Activated T-cell treated with anti-CD3 and anti-CD28 coated beads, Interleukin-2, amount 50 U/mL, for 24 hours (primary cell): ENCODE data around the gene CORO1C.
"Not testable (repeated sequence)": the region's sequence is repeated elsewhere in the genome, so short reads cannot be mapped to it uniquely, and the experiment has no call there.

ENCODE experiments used
- DNase-seq: peaks from one replicate; pipeline ENCODE4 v3.0.0-alpha.2; 2020
- H3K27ac Mint-ChIP-seq: 2 replicates; pipeline ENCODE4 v1.8.0; 2020; ENCODE audit warnings: mild to moderate bottlenecking, mixed read lengths
- H3K27me3 Mint-ChIP-seq: 2 replicates; pipeline ENCODE4 v1.8.0; 2020; ENCODE audit warnings: mixed read lengths
- H3K36me3 Mint-ChIP-seq: 2 replicates; pipeline ENCODE4 v1.8.0; 2020; ENCODE audit warnings: low read depth, mixed read lengths
- H3K4me1 Mint-ChIP-seq: 2 replicates; pipeline ENCODE4 v1.8.0; 2020; ENCODE audit warnings: low read depth, mixed read lengths
- H3K4me3 Mint-ChIP-seq: 2 replicates; pipeline ENCODE4 v1.8.0; 2020; ENCODE audit warnings: mild to moderate bottlenecking, moderate library complexity, mixed read lengths
- H3K9me3 Mint-ChIP-seq: 2 replicates; pipeline ENCODE4 v1.8.0; 2020; ENCODE audit warnings: mixed read lengths

The CORO1C gene

GRCh38 chr12:108731105-108731865 is at the start of gene CORO1C:
Gene CORO1C (minus strand): TSS chr12:108731518. CDS start chr12:108701318, 30,200 bp downstream.
- Mint-ChIP-seq H3K27me3 (no peaks in the 10 kb centered on the region), H3K27ac (peak within 1 kb of the TSS; percentile 97), H3K4me3 (peak within 1 kb of the TSS; percentile 89), H3K9me3 (no peaks in the 10 kb centered on the region), H3K4me1 (peaks cover 46% of the 10 kb centered on the region), H3K36me3 (peaks cover 7% of the 10 kb centered on the region)
- DNase-seq, result peak; percentile 96

GRCh38 chr12:108779998-108780688 is 48.8 kb upstream of the CORO1C start:
- Mint-ChIP-seq H3K27ac (no peak overlapping the region), H3K27me3 (no peaks in the 10 kb centered on the region), H3K9me3 (no peaks in the 10 kb centered on the region), H3K4me3 (no peak overlapping the region), H3K4me1 (peaks cover 4% of the 10 kb centered on the region), H3K36me3 (peaks cover 9% of the 10 kb centered on the region)
- DNase-seq, result no peak

- no peak overlapping the region for H3K27ac Mint-ChIP-seq
- H3K4me3 Mint-ChIP-seq, result no peak overlapping the region
- H3K9me3 Mint-ChIP-seq, result no peaks in the 10 kb centered on the region
- H3K4me1 Mint-ChIP-seq, result peaks cover 4% of the 10 kb centered on the region
- no peaks in the 10 kb centered on the region for H3K27me3 Mint-ChIP-seq
- H3K36me3 Mint-ChIP-seq, result peaks cover 6% of the 10 kb centered on the region
- DNase-seq, result no peak
Observed at GRCh38 chr12:108778053-108778452, 46.7 kb upstream of the CORO1C start.

- no peak for DNase-seq
- Mint-ChIP-seq H3K9me3 (no peaks in the 10 kb centered on the region), H3K4me3 (no peak overlapping the region), H3K27ac (peak overlapping the region; percentile 50), H3K36me3 (peaks cover 1% of the 10 kb centered on the region), H3K4me1 (peaks cover 4% of the 10 kb centered on the region), H3K27me3 (no peaks in the 10 kb centered on the region)
Observed at GRCh38 chr12:108777156-108777555, 45.8 kb upstream of the CORO1C start.

- Mint-ChIP-seq H3K9me3 (no peaks in the 10 kb centered on the region), H3K36me3 (no peaks in the 10 kb centered on the region), H3K4me3 (no peak overlapping the region), H3K4me1 (peaks cover under 1% of the 10 kb centered on the region), H3K27ac (no peak overlapping the region), H3K27me3 (peaks cover 4% of the 10 kb centered on the region)
- DNase-seq, result no peak
Observed at GRCh38 chr12:108773798-108774788, 42.8 kb upstream of the CORO1C start.

- no peak overlapping the region for H3K4me3 Mint-ChIP-seq
- H3K27me3 Mint-ChIP-seq, result peaks cover 8% of the 10 kb centered on the region
- H3K9me3 Mint-ChIP-seq, result no peaks in the 10 kb centered on the region
- DNase-seq, result no peak
- H3K4me1 Mint-ChIP-seq, result peaks cover 3% of the 10 kb centered on the region
- H3K27ac Mint-ChIP-seq, result no peak overlapping the region
- H3K36me3 Mint-ChIP-seq, result no peaks in the 10 kb centered on the region
Observed at GRCh38 chr12:108772891-108773797, 41.8 kb upstream of the CORO1C start.

GRCh38 chr12:108772247-108772646 is 40.9 kb upstream of the CORO1C start:
- Mint-ChIP-seq H3K4me1 (peaks cover 3% of the 10 kb centered on the region), H3K9me3 (no peaks in the 10 kb centered on the region), H3K27me3 (peaks cover 13% of the 10 kb centered on the region), H3K27ac (no peak overlapping the region), H3K36me3 (no peaks in the 10 kb centered on the region), H3K4me3 (no peak overlapping the region)
- DNase-seq, result no peak

GRCh38 chr12:108771835-108772234 is 40.5 kb upstream of the CORO1C start:
- not testable (repeated sequence) for H3K27ac Mint-ChIP-seq, H3K36me3 Mint-ChIP-seq, H3K9me3 Mint-ChIP-seq, H3K4me3 Mint-ChIP-seq, H3K4me1 Mint-ChIP-seq, DNase-seq
- H3K27me3 Mint-ChIP-seq, result peaks cover 13% of the 10 kb centered on the region

GRCh38 chr12:108770963-108771362 is 39.6 kb upstream of the CORO1C start:
- Mint-ChIP-seq H3K27ac (no peak overlapping the region), H3K9me3 (no peaks in the 10 kb centered on the region), H3K4me1 (peaks cover 3% of the 10 kb centered on the region), H3K27me3 (peaks cover 13% of the 10 kb centered on the region), H3K4me3 (no peak overlapping the region), H3K36me3 (no peaks in the 10 kb centered on the region)
- DNase-seq, result no peak

- no peak overlapping the region for H3K4me3 Mint-ChIP-seq
- H3K36me3 Mint-ChIP-seq, result no peaks in the 10 kb centered on the region
- H3K27ac Mint-ChIP-seq, result no peak overlapping the region
- peaks cover 3% of the 10 kb centered on the region for H3K4me1 Mint-ChIP-seq
- DNase-seq, result no peak
- peaks cover 13% of the 10 kb centered on the region for H3K27me3 Mint-ChIP-seq
- no peaks in the 10 kb centered on the region for H3K9me3 Mint-ChIP-seq
Observed at GRCh38 chr12:108770269-108770829, 39.0 kb upstream of the CORO1C start.

- no peak overlapping the region for H3K27ac Mint-ChIP-seq
- H3K4me1 Mint-ChIP-seq, result peaks cover 3% of the 10 kb centered on the region
- peak; percentile 41 for DNase-seq
- no peaks in the 10 kb centered on the region for H3K36me3 Mint-ChIP-seq
- H3K4me3 Mint-ChIP-seq, result no peak overlapping the region
- no peaks in the 10 kb centered on the region for H3K9me3 Mint-ChIP-seq
- H3K27me3 Mint-ChIP-seq, result peaks cover 13% of the 10 kb centered on the region
Observed at GRCh38 chr12:108768591-108769500, 37.5 kb upstream of the CORO1C start.

GRCh38 chr12:108766294-108766693 is 35.0 kb upstream of the CORO1C start:
- Mint-ChIP-seq H3K4me3 (no peak overlapping the region), H3K9me3 (no peaks in the 10 kb centered on the region), H3K27ac (no peak overlapping the region), H3K36me3 (no peaks in the 10 kb centered on the region), H3K27me3 (peaks cover 13% of the 10 kb centered on the region), H3K4me1 (peaks cover 3% of the 10 kb centered on the region)
- DNase-seq, result no peak
